Stimulated activated CD4-positive, alpha-beta T cell treated with anti-CD3 and anti-CD28 coated beads, Interleukin-1b, Interleukin-23, amount 100 ng/mL, for 48 hours (primary cell): Measurements from ENCODE around the gene APBA1.
A peak's percentile ranks its signal among the peaks of the same experiment; 100 is the strongest.
"Not testable (repeated sequence)": the region's sequence is repeated elsewhere in the genome, so short reads cannot be mapped to it uniquely, and the experiment has no call there.

Experiments
- DNase-seq: peaks from one replicate; pipeline ENCODE4 v3.0.0-alpha.2; 2020

The APBA1 gene

GRCh38 chr9:69468380-69468779, 203.8 kb downstream of the APBA1 start:
- DNase-seq: no peak

- DNase-seq: no peak
Observed at GRCh38 chr9:69466151-69466550, 206.0 kb downstream of the APBA1 start.

GRCh38 chr9:69465473-69465872, 206.7 kb downstream of the APBA1 start:
- DNase-seq: no peak

- DNase-seq: no peak
Observed at GRCh38 chr9:69463497-69464068, 208.6 kb downstream of the APBA1 start.

- no peak for DNase-seq
Observed at GRCh38 chr9:69462394-69462793, 209.8 kb downstream of the APBA1 start.

- DNase-seq: no peak
Observed at GRCh38 chr9:69461103-69461887, 210.9 kb downstream of the APBA1 start.

- DNase-seq: peak; percentile 8
Observed at GRCh38 chr9:69460012-69460411, 212.2 kb downstream of the APBA1 start.

- DNase-seq: no peak
Observed at GRCh38 chr9:69458176-69458575, 214.0 kb downstream of the APBA1 start.

- no peak for DNase-seq
Observed at GRCh38 chr9:69456201-69456600, 216.0 kb downstream of the APBA1 start.

- no peak for DNase-seq
Observed at GRCh38 chr9:69455311-69455710, 216.9 kb downstream of the APBA1 start.

GRCh38 chr9:69454321-69454720, 217.8 kb downstream of the APBA1 start:
- no peak for DNase-seq

GRCh38 chr9:69453746-69454145, 218.4 kb downstream of the APBA1 start:
- no peak for DNase-seq

- DNase-seq: no peak
Observed at GRCh38 chr9:69452110-69452782, 219.9 kb downstream of the APBA1 start.

GRCh38 chr9:69446496-69446895, 225.7 kb downstream of the APBA1 start:
- DNase-seq: no peak

- DNase-seq: no peak
Observed at GRCh38 chr9:69445251-69445650, 226.9 kb downstream of the APBA1 start.

- DNase-seq: no peak
Observed at GRCh38 chr9:69444791-69445190, 227.4 kb downstream of the APBA1 start.

- DNase-seq: no peak
Observed at GRCh38 chr9:69444021-69444420, 228.2 kb downstream of the APBA1 start.

- no peak for DNase-seq
Observed at GRCh38 chr9:69443178-69443577, 229.0 kb downstream of the APBA1 start.

GRCh38 chr9:69442486-69442885, 229.7 kb downstream of the APBA1 start:
- DNase-seq: no peak

GRCh38 chr9:69440254-69440955, 231.8 kb downstream of the APBA1 start:
- DNase-seq: not testable (repeated sequence)

GRCh38 chr9:69439654-69440053, 232.5 kb downstream of the APBA1 start:
- DNase-seq: not testable (repeated sequence)

GRCh38 chr9:69433968-69434367, 238.2 kb downstream of the APBA1 start:
- DNase-seq: no peak

- DNase-seq: no peak
Observed at GRCh38 chr9:69433392-69433791, 238.8 kb downstream of the APBA1 start.

- no peak for DNase-seq
Observed at GRCh38 chr9:69432623-69433022, 239.5 kb downstream of the APBA1 start.
